ENCODE measurements around the gene FAM89B.

- TF ChIP-seq CTCF (IDR thresholded peaks at IDR 0.05) (no peak), POLR2A (IDR thresholded peaks at IDR 0.05) (no peak)
Measured at GRCh38 chr11:65596520-65596919, 24.2 kb downstream of the FAM89B start.
